ENCODE measurements around the gene NOS3.

NOS3 gene

DNA sequence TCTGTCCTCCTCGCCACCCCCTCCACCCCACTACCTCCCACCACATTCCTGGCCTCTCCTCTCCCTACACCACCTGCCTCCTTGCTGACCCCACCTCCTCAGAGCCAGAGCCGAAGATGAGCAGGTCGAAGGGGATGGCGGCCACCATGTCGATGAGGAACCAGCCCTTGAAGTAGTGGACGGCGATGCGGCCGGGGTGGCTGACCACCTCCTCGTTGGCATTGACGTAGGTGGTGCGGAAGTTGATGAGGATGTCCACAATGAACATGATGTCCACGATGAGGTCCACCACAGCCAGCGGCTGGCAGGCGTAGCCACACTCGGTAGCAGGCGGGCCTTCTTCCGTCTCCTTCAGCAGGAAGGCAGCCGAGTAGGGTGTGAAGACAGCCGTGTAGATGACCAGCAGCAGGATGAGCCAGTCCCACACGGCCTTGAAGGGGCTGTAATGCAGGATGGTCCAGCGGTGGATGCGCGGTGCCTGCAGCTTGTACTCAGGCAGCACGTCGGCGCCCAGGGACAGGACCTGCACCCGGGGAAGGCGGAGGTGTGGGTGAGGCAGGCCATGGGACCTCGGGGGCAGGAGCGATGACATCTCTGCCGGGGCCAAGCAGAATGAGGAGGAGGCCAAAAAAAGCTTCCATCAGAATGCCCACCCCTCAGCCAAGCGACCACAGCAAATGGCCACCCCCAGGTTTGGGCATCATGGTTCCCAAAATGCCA lies 38.3 kb upstream of the NOS3 start:
- no peak for DNase-seq (ENCODE audit: low read depth)

DNA sequence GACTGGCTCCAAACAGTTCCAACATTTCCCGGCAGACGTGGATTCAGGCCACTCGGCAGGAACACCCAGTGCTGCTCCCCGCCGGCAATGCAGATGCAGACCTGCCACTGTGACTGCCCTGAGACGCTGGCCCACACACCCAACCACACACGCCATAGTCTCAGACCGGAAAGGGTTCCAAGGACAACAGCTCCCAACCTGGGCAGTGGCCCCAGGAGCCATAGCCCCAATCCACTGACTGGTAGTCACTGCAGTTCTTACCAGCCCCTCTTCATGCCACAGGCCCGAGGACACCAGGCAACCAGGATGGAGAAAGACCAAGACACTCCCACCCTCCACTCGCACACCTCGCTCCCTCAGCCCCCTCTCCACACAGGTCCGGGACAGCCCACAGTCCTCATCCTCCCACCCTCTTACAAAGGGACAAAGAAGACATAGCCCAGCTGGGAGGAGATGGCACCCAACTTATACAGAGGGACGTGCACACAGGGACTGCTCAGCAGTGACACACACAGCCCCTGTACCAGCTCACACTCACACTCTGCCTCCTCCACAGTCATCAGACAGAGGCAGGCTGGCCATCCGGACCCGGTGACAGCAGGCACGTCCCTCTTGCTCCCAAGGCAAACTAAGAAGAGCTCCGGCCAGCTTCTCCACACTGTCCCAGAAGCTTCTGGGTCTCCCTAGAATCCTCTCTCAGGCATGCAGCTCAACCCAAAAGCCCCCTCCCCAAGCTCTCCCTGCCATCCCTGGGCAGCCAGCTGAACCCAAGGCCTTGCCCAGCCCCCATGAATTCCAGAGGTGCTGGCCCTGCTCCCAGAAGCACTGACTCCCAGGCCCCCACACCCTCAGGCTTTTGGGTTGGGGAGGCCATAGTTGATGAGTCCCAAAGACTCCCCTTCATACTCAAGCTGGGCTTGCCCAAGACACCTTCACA lies 37.5 kb upstream of the NOS3 start:
- DNase-seq (ENCODE audit: low read depth), result no peak

DNA sequence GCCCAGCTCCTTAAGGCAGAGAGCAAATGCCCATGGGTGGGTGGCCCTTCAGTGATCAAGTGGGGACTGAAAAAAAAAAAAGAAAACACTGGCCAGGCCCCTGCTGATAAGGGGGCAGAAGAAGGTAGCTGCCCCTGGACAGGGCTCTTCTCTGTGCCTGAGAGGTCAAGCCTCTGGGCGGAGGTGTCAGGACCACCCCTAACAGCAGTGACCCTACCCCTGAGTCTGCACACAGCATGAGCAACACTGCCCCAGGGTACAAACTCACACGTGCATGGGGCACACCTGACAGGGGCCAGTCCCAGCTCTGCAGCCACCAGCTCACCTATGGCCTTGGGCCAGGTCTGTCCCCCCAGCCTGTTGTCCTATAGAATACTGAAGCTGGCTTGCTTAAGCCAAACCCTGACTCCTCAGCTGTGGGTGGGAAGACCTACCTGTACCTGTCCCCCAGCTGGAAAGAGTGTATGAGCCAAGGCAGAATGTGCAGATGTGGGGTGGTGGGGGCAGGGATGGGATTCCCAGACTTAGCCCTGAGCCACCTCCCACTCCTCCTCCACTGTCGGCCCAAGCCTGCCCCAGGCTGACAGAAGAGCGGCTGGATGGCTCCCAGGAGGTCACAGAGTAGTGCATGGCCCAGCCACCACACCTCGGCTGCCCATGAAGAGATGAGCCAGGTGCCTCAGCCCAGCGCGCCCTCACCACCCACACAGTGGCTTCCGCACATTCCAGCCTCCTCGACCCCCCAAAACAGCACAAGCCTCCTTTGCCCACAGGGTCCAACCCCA lies 36.4 kb upstream of the NOS3 start:
- DNase-seq (ENCODE audit: low read depth), result no peak

DNA sequence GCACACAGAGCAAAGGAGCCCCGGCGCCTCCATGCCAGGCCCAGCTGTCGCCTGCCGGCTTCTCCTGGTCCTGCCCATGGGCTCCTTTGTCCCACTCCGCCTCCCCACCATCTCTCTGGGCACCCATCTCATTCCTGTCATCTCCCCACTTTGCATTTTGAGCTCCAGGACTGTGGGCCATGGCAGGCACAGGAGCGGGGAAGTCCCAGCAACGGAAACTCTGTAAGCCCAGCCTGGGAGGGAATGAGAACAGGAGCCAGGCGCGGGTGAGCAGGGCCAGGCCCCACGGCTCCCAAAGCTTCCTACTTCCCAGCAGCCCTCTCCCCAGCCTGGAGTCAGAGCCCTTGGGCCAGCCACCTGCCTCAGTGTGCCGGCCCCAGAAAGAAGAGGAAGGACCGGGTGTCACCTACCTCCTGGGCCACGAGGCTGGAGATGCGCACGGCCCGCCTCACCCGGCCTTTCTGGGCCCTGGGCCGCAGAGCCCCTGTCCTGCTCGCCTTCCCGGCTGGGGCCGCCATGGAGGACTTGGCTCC lies 35.8 kb upstream of the NOS3 start:
- DNase-seq (ENCODE audit: low read depth), result no peak

DNA sequence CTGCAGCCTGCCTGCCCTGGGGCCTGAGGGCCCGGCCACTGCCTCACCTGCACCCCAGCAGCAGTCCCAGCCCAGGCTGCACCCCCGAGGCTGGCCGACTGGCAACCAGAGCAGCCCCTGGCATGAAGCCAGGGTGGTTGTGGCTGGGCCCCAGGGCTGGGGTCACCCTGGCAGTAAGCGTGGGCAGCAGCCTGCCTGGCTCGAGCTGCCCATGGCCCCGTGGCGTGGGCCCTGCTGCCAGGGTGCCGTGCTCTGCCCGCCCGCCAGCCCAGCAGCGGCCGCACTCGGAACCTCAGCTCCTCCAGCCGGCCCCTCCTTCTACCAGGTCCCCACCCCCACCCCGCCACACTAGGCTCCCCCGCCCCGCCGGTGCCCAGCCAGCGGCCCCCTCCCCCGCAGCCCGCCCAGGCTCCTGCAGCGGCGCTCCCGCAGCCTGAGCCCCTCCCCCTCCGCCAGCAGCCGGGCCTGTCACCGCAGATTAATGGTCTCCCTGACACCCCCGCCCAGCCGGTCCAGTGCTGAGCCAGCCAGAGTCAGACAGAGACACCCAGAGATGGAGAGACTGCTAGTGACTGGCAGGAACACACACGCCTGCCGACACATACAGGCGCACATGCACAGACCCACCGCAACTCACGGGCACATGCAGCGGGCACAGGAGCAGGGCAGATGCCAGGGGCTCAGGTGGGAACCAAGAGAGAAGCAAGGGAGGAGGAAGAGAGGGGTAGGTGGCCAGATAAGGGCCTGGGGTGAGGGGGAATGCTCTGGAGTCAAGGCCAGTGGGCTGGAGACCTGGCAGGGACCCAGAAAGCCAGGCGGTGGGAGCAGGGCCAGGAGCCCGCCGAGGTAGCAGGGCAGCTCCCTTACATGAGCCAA lies 35.1 kb upstream of the NOS3 start:
- no peak for DNase-seq (ENCODE audit: low read depth)

DNA sequence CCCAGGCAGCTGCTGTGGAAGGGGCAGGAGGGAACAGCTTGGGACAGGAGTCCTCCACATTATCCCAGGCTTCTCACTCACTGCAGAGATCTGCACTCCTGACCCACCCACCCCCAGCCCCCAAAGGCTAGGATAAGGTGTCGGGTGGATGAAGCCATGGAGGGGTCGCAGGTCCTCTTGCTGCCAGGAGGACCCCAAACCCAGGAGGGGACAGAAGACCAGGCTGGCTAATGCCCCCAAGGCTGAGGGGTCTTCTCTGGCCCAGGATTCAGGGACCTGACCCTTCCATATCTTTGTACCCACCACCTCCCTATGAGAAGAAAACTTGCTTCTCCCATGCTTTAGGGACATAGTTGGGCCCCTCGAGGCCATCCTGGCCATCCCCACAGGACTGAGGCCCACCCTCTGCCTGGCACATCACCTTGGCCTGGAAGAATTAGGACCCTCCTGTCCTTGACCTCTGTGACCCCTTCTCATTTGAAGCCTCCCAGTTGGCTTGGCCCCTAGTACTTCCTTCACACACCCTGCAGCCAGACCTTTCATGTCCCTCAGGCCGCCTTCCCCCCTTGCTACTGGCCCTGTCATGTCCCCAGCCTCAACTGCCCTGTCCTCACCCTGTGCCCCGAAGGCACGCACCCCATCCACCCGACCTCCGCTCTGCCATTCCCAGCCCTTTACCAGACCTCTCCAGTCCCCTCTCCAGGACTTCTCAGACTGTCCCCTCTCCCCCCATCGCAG lies 34.3 kb upstream of the NOS3 start:
- no peak for DNase-seq (ENCODE audit: low read depth)

DNA sequence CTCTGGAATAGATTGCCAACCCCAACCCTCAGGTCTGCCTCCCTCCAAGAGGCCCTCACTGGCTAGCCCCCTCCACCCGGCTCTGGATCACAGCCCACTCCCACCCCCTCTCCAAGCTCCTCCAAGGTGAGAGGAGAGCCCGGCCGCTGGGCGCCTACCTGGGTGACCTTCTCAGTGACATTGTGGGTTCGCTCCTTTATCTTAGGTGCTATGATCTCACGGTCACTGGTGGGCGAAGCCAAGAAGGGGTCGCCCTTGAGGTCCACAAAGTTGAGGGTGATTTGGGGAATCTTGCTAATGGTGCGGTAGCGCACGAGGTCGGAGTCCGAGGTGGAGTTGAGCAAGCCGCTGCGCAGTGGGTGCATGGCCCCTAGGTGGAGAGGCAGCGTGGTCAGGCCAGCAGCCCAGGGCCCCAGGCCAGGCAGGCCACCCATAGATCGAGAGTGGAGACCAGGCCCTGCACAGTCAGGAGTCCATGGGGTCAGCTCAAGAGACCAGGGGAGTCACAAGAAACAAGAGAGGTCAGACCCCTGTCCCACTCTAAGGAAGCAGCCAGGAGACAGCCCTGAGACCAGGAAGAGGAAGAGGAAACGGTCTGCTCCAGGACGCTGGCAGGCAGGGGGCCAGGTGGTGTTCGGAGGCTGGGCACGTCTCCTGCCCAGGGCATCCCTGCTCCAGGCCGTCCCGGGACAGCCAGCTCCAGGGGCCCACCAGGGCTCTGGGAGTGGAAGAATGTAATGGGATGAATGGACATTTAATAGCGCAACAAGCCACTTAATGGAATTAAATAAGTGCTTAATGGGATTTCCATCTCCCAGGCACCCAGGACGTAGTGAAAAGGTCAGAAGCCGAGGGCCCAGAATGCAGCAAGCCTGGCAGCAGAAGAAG lies 33.4 kb upstream of the NOS3 start:
- no peak for DNase-seq (ENCODE audit: low read depth)

DNA sequence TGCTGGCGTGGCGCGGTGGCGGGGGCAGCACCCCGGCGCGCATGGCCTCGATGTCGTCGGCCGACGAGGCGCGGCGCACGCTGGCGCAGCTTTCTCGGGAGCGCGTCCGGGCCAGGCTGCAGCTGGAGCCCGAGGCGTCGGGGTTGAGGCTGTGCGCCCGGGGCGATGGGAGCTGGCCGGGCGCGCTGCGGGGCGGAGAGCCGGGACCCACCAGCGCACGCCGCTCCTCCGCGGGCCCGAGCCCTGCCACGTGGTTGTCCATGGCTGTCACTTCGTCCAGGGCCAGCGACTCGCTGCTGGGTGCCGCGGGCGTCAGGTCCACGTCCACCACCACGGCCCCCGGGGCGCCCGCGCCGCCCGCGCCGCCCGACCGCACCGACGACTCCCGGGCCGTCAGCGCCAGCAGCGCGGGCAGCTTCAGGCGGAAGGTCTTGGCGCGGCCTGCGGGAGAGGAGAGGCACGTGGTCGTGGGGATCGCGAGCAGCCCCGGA lies 32.7 kb upstream of the NOS3 start:
- no peak for DNase-seq (ENCODE audit: low read depth)

DNA sequence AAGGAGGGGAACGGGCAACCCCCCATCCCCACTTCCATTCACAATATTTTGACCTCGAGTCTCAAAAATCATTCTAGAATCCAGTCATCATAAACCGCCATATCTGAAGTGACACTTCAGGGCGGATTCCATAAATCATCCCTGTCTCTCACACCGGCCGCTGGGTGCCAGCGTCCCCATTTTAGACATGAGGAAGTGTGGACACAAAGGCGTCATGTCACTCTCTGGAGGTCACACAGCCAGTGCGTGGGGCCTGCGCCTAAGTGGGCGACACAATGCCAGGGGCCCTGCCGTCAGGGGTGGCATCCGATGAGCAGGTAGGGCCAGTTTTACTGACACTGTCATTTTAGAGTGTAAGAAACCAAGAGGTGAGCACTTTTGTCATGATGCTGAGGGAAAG lies 32.2 kb upstream of the NOS3 start:
- no peak for DNase-seq (ENCODE audit: low read depth)

DNA sequence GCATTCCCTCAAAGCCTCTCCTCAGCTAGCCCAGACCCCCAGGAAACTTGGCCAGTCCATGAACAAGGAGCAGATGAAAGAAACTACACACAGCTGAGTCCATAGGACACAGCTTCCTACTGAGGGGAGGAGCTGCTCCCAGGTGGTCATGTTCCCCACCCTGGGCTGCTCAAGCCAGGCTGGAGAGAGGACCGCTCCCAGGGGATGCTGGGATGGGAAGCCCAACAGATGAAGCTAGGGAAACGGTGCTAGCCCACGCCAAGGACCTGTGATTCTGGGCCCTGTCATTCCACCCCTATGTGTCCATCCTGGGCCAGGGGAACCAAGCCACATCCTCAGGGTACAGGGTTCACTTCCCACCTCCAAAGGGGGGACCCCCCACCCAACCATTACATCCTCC lies 31.7 kb upstream of the NOS3 start:
- no peak for DNase-seq (ENCODE audit: low read depth)

DNA sequence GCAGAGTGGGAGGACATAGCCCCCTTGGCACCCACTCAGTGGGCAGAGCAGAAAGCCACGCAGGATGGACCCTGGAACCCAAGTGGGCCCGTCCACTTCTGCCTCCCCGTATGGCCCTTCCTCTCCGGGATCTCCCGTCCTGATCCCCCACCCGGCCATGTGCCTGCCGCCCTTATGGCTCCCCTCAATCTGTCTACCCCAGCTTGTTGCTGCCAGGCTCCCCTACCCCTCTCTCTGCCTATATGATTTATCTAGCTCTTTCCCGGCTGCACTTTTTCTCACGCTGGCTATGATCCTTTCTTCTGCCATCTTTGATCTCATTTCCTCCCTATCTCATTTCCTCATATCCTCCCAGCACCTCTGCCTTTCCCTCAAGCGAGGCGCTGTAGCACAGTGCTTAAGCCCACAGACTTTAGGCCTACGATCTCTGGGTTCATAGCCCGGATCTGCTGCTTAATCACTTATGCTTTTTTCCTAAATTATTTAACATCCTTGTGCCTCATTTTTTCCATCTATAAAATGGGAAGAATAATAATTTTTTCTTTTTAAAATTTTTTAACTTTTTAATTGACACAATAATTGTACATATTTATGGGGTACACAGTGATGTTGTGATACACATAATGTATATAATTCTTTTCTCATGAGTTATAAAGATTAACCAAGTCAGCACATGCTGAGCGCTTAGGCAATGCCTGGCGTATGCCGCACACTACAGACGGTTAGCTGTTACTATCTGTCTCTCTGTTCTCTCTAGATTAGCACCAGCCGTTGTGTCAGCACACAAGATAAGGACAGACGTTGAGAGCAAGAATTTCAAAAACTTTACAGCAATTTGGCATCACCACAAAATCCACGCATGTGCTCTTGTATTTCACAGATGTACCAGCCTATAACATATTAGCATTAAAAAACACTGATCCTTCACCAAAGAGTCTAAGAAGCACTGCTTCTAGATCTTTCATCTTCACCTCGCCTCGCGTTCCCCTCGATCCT lies 30.8 kb upstream of the NOS3 start:
- DNase-seq (ENCODE audit: low read depth), result no peak

DNA sequence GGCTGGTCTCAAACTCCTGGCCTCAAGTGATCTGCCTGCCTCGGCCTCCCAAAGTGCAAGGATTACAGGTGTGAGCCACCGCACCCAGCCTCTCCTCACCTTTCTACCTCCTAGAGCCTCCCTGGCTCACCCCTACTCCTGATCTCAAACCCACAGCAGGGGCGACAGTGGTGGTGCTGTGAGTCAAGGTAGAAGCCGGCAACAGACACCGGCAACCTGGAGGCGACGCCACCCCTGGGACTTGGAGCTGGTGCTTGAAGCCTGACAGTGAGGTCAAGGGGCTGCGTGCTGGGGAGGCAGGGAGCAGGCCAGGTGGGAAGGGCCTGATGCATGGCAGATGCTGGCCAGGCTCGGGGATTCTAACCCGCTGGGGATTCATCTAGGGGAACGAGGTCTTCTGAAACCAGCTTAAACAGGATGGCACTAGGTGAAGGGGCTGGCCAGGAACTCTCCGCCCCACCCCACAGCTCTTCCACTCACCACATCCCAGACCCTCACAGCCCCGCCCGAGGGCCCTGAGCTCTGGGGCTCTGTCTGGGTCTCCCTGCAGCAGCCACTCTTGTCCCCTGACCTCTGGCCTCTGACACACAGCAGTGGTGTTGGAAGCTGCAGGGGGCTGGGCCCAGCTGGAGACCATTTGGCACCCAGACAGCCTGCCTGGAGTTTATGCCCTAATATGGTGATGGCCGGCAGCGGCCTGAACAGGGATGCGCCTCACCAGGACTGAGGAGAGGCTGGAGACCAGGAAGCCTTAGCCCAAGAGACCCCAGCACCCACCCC lies 29.1 kb upstream of the NOS3 start:
- no peak for DNase-seq (ENCODE audit: low read depth)

DNA sequence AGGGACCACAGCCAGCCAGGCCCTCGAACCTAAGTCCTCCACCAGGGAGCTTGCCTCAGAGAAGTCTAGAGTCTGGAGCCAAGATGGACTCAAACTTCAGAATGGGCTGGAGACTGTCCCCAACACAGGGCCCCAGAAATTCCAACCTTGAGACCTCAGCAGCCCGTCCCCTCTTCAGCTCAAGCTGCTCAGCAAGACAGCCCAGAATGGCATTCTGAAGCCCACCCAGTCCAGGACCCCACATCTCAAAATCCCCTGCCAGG lies 28.6 kb upstream of the NOS3 start:
- DNase-seq (ENCODE audit: low read depth), result no peak

DNA sequence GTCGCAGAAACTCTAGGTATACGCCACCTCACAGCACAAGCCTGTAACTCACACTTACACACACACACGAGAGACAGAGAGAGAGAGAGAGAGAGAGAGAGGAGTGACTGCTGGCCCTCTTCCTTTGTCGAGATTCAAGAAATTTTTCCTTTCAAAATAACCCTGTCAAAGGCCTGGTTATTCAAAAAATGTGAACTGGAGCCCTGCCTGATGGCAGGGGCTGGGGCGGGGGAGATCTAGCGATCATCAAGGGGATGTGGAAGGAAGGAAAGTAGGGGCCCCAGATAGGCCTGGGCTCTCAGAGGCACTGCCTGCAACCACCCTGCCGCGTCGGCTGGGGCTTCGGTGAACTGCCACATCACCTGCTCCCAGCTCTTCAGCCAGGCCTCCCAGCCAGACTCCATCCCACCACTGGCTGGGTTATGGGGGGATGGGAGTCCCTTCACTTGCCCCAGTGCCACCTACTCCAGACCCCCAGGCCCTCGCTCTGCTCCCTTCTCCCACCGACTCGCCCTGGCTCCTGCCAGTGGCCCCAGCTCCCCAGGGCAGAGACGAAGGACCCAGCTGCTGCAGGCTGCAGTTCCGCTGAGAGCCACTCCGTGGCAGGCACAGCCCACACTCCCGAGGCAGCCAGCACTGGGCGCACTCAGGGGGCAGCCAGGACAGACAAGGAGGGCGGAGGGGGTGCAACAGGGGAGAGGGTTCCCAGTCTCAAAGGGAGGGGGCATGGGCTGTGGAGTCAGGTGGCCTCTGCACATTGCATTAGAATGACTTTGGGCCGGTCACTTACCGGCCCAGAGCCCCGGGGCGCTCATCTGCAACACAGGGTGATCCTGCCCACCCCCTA lies 28.0 kb upstream of the NOS3 start:
- no peak for DNase-seq (ENCODE audit: low read depth)

DNA sequence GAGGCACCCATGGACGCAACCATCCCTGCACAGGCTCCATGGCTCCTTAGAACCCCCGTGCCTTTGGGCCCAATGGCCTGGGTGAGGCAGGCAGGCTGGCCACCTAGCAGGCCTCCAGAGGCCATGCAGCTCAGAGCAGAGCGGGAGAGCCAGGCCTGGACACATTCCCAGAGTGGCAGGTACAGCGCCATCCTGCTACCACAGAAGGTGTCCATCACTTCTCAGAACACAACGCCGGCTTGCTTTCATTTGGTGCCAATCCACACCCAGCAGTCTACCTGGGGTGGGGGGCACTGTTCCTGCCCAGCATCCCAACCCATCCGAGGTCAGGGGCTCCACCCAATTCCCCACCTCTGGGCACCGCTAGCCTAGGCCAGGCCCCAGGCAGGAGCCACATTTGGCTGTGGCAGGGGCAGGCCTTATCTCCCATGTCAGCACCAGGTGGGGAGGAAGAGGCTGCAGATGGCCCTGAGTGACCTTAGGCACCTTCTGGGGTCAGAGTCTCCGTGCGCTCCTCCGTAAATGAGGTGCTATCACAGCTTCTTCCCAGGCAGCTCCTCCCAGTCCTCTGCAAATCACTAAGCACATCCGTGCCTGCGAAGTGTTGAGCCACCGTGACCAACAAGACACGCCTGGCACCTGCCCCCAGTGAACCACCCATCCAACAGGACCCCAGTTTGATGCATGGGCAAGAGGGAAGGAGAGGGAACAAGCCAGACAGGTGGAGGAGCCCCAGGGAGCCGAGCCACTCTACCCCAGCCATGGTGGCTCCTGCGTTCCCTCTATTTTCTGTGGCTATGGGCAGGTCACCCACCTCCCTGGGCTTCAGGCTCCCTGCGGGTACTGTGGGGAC lies 26.9 kb upstream of the NOS3 start:
- no peak for DNase-seq (ENCODE audit: low read depth)

DNA sequence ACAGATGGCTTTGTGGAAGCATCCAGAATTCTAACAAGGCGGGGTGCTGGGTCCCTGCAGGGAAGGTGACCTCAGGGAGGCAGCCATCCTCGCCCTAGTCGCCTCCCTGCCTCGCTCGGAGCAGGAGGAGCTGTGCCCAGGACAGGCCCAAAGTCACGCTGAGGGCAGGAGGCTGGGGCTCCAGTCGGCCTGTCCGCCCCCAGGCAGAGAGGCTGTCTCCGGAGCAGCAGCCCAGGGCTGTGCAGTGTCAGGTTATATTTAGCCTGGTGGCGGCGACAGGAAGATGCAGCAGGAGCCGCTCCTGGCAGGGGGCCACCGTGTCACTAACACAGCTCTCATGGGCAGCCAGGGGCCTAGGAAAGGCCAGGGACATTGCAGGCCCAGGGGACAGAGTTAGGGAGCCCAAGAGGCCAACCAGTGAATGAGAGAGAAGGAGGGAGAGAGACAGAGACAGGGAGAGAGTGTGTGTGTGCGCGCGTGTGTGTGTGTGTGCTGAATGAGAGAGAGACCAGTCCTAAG lies 26.2 kb upstream of the NOS3 start:
- DNase-seq (ENCODE audit: low read depth), result no peak

All from GM04504 (cell line).